ENCODE data around the gene MOGAT2.
"Not testable (repeated sequence)": the region's sequence is repeated elsewhere in the genome, so short reads cannot be mapped to it uniquely, and the experiment has no call there.

The MOGAT2 gene

DNA sequence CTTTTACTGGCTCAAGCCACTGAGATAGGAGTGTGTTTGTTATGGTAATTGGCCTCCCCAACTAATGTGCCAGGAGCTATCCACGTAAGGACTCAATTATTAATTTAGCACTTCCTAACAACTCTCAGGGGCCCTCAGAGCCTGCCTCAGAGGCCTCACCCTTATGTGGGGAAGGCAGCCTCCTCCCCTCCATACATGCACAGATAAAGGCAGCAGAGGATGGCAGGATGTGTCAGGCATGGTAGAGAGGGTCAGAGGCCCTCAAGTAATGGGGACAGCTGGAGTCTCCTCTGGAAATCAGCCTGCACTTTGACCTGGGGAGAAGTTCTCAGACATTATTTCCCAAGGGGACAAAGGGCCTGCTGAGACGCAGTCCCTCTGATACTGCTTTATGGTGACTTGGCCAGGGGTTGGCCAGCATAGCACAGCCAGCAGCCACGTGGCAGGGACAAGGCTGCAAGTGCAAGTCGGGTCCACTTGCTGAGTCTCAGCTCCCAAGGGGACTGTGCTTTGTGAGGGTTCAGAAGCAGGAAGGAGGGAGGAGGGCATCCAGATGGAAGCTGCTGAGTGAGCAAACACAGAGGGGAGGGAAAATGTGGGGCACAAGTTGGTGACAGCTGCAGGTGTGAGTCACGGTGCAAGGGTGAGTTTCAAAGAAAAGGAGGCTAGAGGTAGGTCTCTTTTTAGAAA is 17.0 kb downstream of the MOGAT2 start:
- H3K9me3 ChIP-seq (ENCODE audit: control insufficient read depth, low read length), result no peaks in the 10 kb centered on the region
- H3K27ac ChIP-seq (ENCODE audit: insufficient read depth, low read length, poor library complexity, severe bottlenecking), result no peak overlapping the region
- no peaks in the 10 kb centered on the region for H3K27me3 ChIP-seq (replicated peaks; ENCODE audit: control insufficient read depth, insufficient read depth, low read length, poor library complexity, severe bottlenecking)
- DNase-seq, result no peak
- no peak overlapping the region for H3K4me3 ChIP-seq (ENCODE audit: insufficient read depth, low read depth, low read length, poor library complexity, severe bottlenecking)
- no peaks in the 10 kb centered on the region for H3K36me3 ChIP-seq (ENCODE audit: control insufficient read depth, insufficient read depth, low read length)
- no peaks in the 10 kb centered on the region for H3K4me1 ChIP-seq (ENCODE audit: control insufficient read depth, insufficient read depth, low read length, poor library complexity, severe bottlenecking)

DNA sequence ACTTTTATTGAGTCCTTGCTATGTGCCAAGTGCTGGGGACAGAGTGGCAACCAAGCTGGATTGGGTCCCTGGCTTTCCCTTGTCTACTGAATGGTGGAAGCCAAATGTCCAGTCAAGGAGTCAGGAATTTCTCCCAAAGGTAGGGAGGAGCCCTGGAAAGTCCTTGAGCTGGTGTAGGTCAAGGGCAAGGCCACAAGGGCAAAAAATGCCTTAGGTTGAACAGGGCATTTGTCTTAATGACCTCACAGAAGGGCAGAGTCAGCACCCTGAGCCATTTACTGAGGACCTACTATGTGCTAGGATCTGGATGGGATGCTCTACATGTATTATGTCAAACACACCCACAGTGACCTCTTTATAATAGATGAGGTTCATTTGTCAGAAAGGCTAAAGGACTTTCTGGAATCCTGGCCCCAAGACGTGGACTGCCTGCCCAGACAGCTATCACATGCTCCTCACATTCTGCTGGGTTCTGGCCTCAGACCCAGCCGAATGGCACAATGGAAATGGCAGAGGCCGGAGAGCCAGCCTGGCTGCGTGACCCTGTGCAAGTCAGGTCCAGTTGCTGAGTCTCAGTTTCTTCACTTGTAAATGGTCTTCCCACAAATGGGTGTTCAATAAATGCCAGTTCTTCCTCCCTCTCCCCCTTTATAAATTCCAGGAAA is 17.7 kb downstream of the MOGAT2 start:
- no peaks in the 10 kb centered on the region for H3K36me3 ChIP-seq (ENCODE audit: control insufficient read depth, insufficient read depth, low read length)
- no peaks in the 10 kb centered on the region for H3K9me3 ChIP-seq (ENCODE audit: control insufficient read depth, low read length)
- no peaks in the 10 kb centered on the region for H3K4me1 ChIP-seq (ENCODE audit: control insufficient read depth, insufficient read depth, low read length, poor library complexity, severe bottlenecking)
- DNase-seq, result no peak
- no peaks in the 10 kb centered on the region for H3K27me3 ChIP-seq (replicated peaks; ENCODE audit: control insufficient read depth, insufficient read depth, low read length, poor library complexity, severe bottlenecking)
- no peak overlapping the region for H3K4me3 ChIP-seq (ENCODE audit: insufficient read depth, low read depth, low read length, poor library complexity, severe bottlenecking)
- H3K27ac ChIP-seq (ENCODE audit: insufficient read depth, low read length, poor library complexity, severe bottlenecking), result no peak overlapping the region

DNA sequence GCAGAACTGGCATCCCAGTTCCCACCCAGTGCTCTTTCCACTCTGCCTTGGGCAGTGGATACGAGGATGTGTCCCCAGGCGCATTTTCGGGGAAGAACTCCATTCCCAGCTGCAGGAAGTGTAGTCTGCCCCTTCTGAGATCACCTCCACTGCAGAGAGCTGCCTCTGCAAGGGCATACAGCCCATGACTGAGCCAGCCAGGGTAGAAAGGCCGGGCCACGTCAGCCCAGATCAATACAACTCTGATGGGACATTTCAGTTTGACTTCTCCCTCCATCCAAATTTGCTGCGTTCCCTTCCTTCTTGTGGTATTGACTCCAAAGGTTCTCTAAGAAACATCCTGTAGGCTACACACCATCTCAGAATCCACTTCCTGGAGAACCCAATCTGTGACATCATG is 19.7 kb downstream of the MOGAT2 start:
- no peaks in the 10 kb centered on the region for H3K9me3 ChIP-seq (ENCODE audit: control insufficient read depth, low read length)
- H3K27me3 ChIP-seq (replicated peaks; ENCODE audit: control insufficient read depth, insufficient read depth, low read length, poor library complexity, severe bottlenecking), result no peaks in the 10 kb centered on the region
- no peak for DNase-seq
- no peaks in the 10 kb centered on the region for H3K4me1 ChIP-seq (ENCODE audit: control insufficient read depth, insufficient read depth, low read length, poor library complexity, severe bottlenecking)
- H3K4me3 ChIP-seq (ENCODE audit: insufficient read depth, low read depth, low read length, poor library complexity, severe bottlenecking), result no peak overlapping the region
- no peaks in the 10 kb centered on the region for H3K36me3 ChIP-seq (ENCODE audit: control insufficient read depth, insufficient read depth, low read length)
- no peak overlapping the region for H3K27ac ChIP-seq (ENCODE audit: insufficient read depth, low read length, poor library complexity, severe bottlenecking)

DNA sequence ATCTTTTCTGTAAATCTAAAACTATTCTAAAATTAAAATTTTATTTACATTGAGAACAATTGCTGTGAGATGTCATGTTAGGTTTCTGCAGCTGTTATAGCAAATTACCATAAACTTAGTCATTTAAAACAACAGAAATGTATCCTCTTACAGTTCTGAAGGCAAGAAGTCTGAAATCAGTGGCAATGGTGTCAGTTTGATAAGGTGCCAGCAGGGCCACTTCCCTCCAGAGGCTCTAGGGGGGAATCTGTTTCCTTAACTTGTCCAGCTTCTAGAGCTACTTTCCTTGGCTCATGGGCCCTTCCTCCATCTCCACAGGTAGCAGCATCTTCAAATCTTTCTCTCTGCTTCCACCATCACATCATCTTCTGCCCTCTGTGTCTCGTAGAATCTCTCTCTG is 23.0 kb downstream of the MOGAT2 start:
- H3K4me1 ChIP-seq (ENCODE audit: control insufficient read depth, insufficient read depth, low read length, poor library complexity, severe bottlenecking), result no peaks in the 10 kb centered on the region
- no peaks in the 10 kb centered on the region for H3K36me3 ChIP-seq (ENCODE audit: control insufficient read depth, insufficient read depth, low read length)
- no peaks in the 10 kb centered on the region for H3K9me3 ChIP-seq (ENCODE audit: control insufficient read depth, low read length)
- H3K4me3 ChIP-seq (ENCODE audit: insufficient read depth, low read depth, low read length, poor library complexity, severe bottlenecking), result no peak overlapping the region
- no peak overlapping the region for H3K27ac ChIP-seq (ENCODE audit: insufficient read depth, low read length, poor library complexity, severe bottlenecking)
- H3K27me3 ChIP-seq (replicated peaks; ENCODE audit: control insufficient read depth, insufficient read depth, low read length, poor library complexity, severe bottlenecking), result no peaks in the 10 kb centered on the region
- DNase-seq, result no peak

DNA sequence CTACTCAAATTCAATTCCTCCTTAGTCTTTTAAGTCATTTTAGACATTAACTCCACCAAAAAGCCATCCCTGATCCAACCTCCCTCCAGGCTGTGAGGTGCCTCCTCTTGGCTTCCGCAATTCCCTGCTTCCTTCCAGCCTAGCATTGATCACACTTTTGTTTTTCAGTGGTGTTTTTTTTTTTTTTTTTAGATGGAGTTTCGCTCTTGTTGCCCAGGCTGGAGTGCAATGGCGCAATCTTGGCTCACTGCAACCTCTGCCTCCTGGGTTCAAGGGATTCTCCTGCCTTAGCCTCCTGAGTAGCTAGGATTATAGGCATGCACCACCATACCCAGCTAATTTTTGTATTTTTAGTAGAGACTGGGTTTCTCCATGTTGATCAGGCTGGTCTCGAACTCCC is 25.5 kb downstream of the MOGAT2 start:
- not testable (repeated sequence) for H3K4me1 ChIP-seq (ENCODE audit: control insufficient read depth, insufficient read depth, low read length, poor library complexity, severe bottlenecking); H3K27me3 ChIP-seq (replicated peaks; ENCODE audit: control insufficient read depth, insufficient read depth, low read length, poor library complexity, severe bottlenecking); DNase-seq; H3K9me3 ChIP-seq (ENCODE audit: control insufficient read depth, low read length); H3K36me3 ChIP-seq (ENCODE audit: control insufficient read depth, insufficient read depth, low read length); H3K4me3 ChIP-seq (ENCODE audit: insufficient read depth, low read depth, low read length, poor library complexity, severe bottlenecking); H3K27ac ChIP-seq (ENCODE audit: insufficient read depth, low read length, poor library complexity, severe bottlenecking)

DNA sequence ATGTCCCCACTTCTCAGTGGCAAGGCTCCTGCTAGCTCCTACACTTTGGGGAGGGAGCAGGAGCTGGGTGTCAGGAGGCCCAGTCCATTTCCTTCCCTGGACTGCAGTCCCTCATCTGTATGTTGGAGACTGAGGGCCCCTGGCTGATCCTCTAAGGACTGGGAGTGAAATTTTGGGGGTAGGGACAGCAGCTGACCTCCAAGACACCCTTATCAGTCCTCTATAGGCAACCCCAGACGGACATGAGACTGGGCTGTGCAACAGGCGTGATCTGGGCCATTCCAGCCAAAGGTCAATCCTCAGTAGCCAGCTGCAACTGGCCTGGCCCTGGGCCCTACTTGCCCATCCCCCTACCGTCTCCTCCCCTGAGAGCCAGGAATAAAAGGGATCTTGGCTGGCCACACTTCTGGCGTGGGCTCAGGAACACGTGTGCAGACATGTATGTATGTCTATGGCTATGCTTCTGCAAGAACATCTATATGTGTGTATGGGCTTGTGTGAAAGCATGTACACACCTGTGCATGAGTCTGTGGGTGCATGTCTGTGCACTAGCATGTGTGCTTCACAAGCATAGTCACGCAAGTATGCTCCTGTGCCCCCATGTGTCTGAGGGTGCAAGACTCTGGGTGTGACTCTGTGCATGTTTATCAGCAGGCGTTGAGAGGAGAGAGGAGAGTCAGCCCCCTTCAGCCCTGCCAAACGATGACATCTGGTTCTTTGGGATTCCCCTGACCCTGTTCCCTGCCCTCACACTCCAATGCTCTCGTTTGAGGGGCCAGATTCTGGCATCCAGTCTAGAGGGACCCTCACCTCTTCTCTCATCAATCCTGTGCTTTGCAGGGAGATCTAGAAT is 26.3 kb downstream of the MOGAT2 start:
- no peaks in the 10 kb centered on the region for H3K4me1 ChIP-seq (ENCODE audit: control insufficient read depth, insufficient read depth, low read length, poor library complexity, severe bottlenecking)
- no peaks in the 10 kb centered on the region for H3K9me3 ChIP-seq (ENCODE audit: control insufficient read depth, low read length)
- no peak overlapping the region for H3K4me3 ChIP-seq (ENCODE audit: insufficient read depth, low read depth, low read length, poor library complexity, severe bottlenecking)
- H3K27me3 ChIP-seq (replicated peaks; ENCODE audit: control insufficient read depth, insufficient read depth, low read length, poor library complexity, severe bottlenecking), result no peaks in the 10 kb centered on the region
- no peak overlapping the region for H3K27ac ChIP-seq (ENCODE audit: insufficient read depth, low read length, poor library complexity, severe bottlenecking)
- DNase-seq, result no peak
- H3K36me3 ChIP-seq (ENCODE audit: control insufficient read depth, insufficient read depth, low read length), result no peaks in the 10 kb centered on the region

DNA sequence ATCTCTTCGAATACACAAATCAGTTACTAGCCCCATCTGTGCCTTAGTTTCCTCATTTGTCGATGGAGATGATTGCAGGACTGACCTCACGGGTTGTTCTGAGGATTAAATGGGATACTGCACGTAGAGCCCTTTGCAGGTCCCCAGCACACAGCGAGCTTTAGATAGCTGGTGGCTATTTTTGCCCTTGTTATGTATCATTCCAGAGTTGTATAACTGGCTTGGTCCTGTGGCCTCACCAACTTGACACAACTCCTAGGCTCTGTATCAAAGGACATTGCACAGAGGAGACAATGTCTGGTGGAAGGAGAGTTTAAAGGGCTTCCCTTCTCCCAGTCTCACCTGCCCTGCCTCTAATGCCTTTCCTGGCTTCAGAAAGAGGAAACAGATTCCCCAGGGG is 28.2 kb downstream of the MOGAT2 start:
- H3K36me3 ChIP-seq (ENCODE audit: control insufficient read depth, insufficient read depth, low read length), result no peaks in the 10 kb centered on the region
- no peak overlapping the region for H3K27ac ChIP-seq (ENCODE audit: insufficient read depth, low read length, poor library complexity, severe bottlenecking)
- H3K4me3 ChIP-seq (ENCODE audit: insufficient read depth, low read depth, low read length, poor library complexity, severe bottlenecking), result no peak overlapping the region
- no peaks in the 10 kb centered on the region for H3K27me3 ChIP-seq (replicated peaks; ENCODE audit: control insufficient read depth, insufficient read depth, low read length, poor library complexity, severe bottlenecking)
- H3K4me1 ChIP-seq (ENCODE audit: control insufficient read depth, insufficient read depth, low read length, poor library complexity, severe bottlenecking), result no peaks in the 10 kb centered on the region
- H3K9me3 ChIP-seq (ENCODE audit: control insufficient read depth, low read length), result no peaks in the 10 kb centered on the region
- no peak for DNase-seq

DNA sequence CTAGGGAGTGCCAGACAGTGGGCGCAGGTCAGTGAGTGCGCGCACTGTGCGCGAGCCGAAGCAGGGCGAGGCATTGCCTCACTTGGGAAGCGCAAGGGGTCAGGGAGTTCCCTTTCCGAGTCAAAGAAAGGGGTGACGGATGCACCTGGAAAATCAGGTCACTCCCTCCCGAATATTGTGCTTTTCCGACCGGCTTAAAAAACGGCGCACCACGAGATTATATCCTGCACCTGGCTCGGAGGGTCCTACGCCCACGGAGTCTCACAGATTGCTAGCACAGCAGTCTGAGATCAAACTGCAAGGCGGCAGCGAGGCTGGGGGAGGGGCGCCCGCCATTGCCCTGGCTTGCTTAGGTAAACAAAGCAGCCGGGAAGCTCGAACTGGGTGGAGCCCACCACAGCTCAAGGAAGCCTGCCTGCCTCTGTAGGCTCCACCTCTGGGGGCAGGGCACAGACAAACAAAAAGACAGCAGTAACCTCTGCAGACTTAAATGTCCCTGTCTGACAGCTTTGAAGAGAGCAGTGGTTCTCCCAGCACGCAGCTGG is 31.2 kb downstream of the MOGAT2 start:
- H3K27me3 ChIP-seq (replicated peaks; ENCODE audit: control insufficient read depth, insufficient read depth, low read length, poor library complexity, severe bottlenecking); H3K36me3 ChIP-seq (ENCODE audit: control insufficient read depth, insufficient read depth, low read length); DNase-seq; H3K4me1 ChIP-seq (ENCODE audit: control insufficient read depth, insufficient read depth, low read length, poor library complexity, severe bottlenecking); H3K4me3 ChIP-seq (ENCODE audit: insufficient read depth, low read depth, low read length, poor library complexity, severe bottlenecking); H3K9me3 ChIP-seq (ENCODE audit: control insufficient read depth, low read length); H3K27ac ChIP-seq (ENCODE audit: insufficient read depth, low read length, poor library complexity, severe bottlenecking): not testable (repeated sequence)

DNA sequence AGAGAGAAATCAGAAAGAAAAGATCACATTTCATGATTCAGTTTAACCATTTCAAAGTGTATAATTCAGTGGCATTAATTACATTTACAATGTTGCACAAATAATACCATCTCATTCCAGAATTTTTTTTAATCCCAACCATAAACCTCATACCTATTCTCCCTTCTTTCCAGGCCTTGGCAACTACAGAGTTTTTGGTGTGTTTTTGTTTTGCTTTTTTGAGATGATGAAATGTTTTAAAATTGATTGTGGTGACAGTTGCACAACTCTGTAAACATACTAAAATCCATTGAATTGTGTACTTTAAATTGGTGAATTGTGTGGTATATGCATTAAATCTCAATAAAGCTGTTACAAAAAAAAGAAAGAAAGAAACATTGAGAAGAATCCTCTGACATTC is 37.3 kb downstream of the MOGAT2 start:
- H3K4me1 ChIP-seq (ENCODE audit: control insufficient read depth, insufficient read depth, low read length, poor library complexity, severe bottlenecking); DNase-seq; H3K36me3 ChIP-seq (ENCODE audit: control insufficient read depth, insufficient read depth, low read length); H3K9me3 ChIP-seq (ENCODE audit: control insufficient read depth, low read length); H3K27me3 ChIP-seq (replicated peaks; ENCODE audit: control insufficient read depth, insufficient read depth, low read length, poor library complexity, severe bottlenecking); H3K4me3 ChIP-seq (ENCODE audit: insufficient read depth, low read depth, low read length, poor library complexity, severe bottlenecking); H3K27ac ChIP-seq (ENCODE audit: insufficient read depth, low read length, poor library complexity, severe bottlenecking): not testable (repeated sequence)

DNA sequence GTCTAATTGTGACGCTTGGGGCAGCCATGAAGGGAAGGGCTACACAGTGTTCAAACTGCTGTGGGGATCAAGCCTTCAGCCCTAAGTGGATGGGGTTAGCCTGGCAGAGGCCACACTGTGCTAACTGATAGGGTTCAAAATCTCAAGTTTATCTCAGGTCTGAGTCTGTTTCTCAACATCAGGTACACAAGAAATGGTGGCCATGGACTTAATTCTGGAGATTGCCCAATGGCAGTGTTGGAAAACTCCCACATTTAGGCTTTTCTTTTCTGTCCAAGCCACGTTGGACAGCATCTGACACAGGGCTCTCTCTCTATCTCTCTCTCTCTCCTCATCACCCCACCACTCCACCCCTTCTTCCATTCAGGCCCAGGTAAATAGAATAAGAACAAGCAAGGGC is 40.0 kb downstream of the MOGAT2 start:
- no peaks in the 10 kb centered on the region for H3K36me3 ChIP-seq (ENCODE audit: control insufficient read depth, insufficient read depth, low read length)
- no peaks in the 10 kb centered on the region for H3K4me1 ChIP-seq (ENCODE audit: control insufficient read depth, insufficient read depth, low read length, poor library complexity, severe bottlenecking)
- H3K27me3 ChIP-seq (replicated peaks; ENCODE audit: control insufficient read depth, insufficient read depth, low read length, poor library complexity, severe bottlenecking), result no peaks in the 10 kb centered on the region
- H3K27ac ChIP-seq (ENCODE audit: insufficient read depth, low read length, poor library complexity, severe bottlenecking), result no peak overlapping the region
- DNase-seq, result no peak
- H3K9me3 ChIP-seq (ENCODE audit: control insufficient read depth, low read length), result no peaks in the 10 kb centered on the region
- no peak overlapping the region for H3K4me3 ChIP-seq (ENCODE audit: insufficient read depth, low read depth, low read length, poor library complexity, severe bottlenecking)
